Tibial nerve (tissue), 3 donors: ENCODE measurements around the gene PRIM2.
"Not testable (repeated sequence)": the region's sequence is repeated elsewhere in the genome, so short reads cannot be mapped to it uniquely, and the experiment has no call there.

Experiments used
- POLR2A ChIP-seq, 2 donors: fragments of 450-650 bp; IDR thresholded peaks; one replicate each; pipeline ENCODE4 v1.6.1; 2017; ENCODE audit warnings: antibody characterized with exemption in 2 of 2, mild to moderate bottlenecking in 2 of 2, moderate library complexity in 2 of 2
- TF ChIP-seq, protein P1 (sequence below), 5 experiments: fragments of 200-600 bp in 3 of 5; fragments of 450-650 bp in 2 of 5; sonication (generic) in 3 of 5; IDR thresholded peaks; one replicate each; pipeline ENCODE4 v1.5.1; 2016 to 2019; ENCODE audit warnings: antibody characterized with exemption in 5 of 5, mild to moderate bottlenecking in 3 of 5, moderate library complexity in 2 of 5

DNA sequence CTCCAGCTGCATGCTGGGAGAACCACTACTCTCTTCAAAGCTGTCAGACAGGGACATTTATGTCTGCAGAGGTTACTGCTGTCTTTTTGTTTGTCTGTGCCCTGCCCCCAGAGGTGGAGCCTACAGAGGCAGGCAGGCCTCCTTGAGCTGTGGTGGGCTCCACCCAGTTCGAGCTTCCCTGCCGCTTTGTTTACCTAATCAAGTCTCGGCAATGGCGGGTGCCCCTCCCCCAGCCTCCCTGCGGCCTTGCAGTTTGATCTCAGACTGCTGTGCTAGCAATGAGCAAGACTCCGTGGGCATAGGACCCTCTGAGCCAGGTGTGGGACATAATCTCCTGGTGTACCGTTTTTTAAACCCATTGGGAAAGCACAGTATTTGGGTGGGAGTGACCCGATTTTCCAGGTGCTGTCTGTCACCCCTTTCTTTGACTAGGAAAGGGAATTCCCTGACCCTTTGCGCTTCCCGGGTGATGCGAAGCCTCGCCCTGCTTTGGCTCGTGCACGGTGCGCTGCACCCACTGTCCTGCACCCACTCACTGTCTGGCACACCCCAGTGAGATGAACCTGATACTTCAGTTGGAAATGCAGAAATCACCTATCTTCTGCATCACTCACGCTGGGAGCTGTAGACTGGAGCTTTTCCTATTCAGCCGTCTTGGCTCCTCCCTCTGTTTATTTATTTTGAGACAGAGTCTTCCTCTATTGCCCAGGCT lies 43.2 kb upstream of the PRIM2 start:
- TF ChIP-seq POLR2A (IDR thresholded peaks at IDR 0.05), result not testable (repeated sequence)
- TF ChIP-seq, protein P1, sequence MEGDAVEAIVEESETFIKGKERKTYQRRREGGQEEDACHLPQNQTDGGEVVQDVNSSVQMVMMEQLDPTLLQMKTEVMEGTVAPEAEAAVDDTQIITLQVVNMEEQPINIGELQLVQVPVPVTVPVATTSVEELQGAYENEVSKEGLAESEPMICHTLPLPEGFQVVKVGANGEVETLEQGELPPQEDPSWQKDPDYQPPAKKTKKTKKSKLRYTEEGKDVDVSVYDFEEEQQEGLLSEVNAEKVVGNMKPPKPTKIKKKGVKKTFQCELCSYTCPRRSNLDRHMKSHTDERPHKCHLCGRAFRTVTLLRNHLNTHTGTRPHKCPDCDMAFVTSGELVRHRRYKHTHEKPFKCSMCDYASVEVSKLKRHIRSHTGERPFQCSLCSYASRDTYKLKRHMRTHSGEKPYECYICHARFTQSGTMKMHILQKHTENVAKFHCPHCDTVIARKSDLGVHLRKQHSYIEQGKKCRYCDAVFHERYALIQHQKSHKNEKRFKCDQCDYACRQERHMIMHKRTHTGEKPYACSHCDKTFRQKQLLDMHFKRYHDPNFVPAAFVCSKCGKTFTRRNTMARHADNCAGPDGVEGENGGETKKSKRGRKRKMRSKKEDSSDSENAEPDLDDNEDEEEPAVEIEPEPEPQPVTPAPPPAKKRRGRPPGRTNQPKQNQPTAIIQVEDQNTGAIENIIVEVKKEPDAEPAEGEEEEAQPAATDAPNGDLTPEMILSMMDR (IDR thresholded peaks at IDR 0.05), result not testable (repeated sequence)
